MM.1S (cell line): ENCODE measurements around the gene DIRAS1.

Source experiments
- EZH2 ChIP-seq: fragments of 300-600 bp; sonication (generic); optimal IDR thresholded peaks from 2 replicates; pipeline ENCODE3; 2017; ENCODE audit warnings: low read depth, mild to moderate bottlenecking, antibody characterized with exemption, low read length, mixed read lengths
- EZH2phosphoT487 ChIP-seq: fragments of 300-600 bp; sonication (generic); IDR thresholded peaks from 2 replicates; pipeline ENCODE4 v1.6.1; 2018; ENCODE audit warnings: antibody characterized with exemption, low read length
- TF ChIP-seq, protein P1 (sequence below): fragments of 300-600 bp; sonication (generic); IDR thresholded peaks from 2 replicates; pipeline ENCODE4 v1.5.1; 2016; ENCODE audit warnings: antibody characterized with exemption, low read length, mixed read lengths

DNA sequence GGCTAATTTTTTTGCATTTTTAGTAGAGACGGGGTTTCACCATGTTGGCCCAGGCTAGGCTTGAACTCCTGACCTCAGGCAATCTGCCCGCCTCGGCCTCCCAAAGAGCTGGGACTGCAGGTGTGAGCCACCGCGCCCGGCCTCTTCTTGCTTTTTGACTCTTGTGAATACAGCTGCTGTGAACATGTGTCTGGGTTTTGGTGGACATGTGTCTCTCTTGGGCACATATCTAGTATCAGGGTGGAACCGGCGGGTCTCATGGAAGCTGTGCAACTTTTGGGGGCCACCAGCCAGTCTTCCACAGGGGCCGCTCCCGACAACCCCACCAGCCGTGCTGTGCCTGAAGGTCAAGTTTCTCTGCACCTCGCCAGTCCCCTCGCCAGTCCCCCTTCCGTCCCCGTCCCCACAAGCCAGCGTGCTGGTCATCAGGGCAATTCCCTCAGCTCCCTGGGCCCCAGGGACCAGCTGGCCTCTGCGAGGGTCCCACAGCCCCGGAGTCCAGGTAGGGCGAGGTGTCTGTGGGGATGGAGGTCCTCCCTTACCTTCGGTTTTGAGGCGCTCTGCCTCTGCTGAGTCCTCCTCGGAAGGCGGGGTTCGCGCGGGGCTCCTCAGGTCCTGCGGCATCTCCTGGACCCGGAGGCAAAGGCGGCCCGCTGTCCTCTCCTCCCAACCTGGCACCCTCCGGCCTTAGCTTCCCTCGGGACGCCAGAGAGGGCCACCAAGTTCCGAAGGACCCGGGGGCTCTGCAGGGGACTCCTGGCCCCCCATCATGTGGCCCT is 45.6 kb upstream of the DIRAS1 start:
- TF ChIP-seq, protein P1, sequence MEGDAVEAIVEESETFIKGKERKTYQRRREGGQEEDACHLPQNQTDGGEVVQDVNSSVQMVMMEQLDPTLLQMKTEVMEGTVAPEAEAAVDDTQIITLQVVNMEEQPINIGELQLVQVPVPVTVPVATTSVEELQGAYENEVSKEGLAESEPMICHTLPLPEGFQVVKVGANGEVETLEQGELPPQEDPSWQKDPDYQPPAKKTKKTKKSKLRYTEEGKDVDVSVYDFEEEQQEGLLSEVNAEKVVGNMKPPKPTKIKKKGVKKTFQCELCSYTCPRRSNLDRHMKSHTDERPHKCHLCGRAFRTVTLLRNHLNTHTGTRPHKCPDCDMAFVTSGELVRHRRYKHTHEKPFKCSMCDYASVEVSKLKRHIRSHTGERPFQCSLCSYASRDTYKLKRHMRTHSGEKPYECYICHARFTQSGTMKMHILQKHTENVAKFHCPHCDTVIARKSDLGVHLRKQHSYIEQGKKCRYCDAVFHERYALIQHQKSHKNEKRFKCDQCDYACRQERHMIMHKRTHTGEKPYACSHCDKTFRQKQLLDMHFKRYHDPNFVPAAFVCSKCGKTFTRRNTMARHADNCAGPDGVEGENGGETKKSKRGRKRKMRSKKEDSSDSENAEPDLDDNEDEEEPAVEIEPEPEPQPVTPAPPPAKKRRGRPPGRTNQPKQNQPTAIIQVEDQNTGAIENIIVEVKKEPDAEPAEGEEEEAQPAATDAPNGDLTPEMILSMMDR: no peak
- no peak for TF ChIP-seq EZH2
- no peak for TF ChIP-seq EZH2phosphoT487
